ENCODE results near the gene SMOC1. TPM values are rescaled to one million over a fixed set of nuclear protein-coding genes. Genes with fewer than 3 reads are reported as not detected.

Gene SMOC1, protein sequence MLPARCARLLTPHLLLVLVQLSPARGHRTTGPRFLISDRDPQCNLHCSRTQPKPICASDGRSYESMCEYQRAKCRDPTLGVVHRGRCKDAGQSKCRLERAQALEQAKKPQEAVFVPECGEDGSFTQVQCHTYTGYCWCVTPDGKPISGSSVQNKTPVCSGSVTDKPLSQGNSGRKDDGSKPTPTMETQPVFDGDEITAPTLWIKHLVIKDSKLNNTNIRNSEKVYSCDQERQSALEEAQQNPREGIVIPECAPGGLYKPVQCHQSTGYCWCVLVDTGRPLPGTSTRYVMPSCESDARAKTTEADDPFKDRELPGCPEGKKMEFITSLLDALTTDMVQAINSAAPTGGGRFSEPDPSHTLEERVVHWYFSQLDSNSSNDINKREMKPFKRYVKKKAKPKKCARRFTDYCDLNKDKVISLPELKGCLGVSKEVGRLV
- under 0.01 TPM for total RNA-seq

DNA sequence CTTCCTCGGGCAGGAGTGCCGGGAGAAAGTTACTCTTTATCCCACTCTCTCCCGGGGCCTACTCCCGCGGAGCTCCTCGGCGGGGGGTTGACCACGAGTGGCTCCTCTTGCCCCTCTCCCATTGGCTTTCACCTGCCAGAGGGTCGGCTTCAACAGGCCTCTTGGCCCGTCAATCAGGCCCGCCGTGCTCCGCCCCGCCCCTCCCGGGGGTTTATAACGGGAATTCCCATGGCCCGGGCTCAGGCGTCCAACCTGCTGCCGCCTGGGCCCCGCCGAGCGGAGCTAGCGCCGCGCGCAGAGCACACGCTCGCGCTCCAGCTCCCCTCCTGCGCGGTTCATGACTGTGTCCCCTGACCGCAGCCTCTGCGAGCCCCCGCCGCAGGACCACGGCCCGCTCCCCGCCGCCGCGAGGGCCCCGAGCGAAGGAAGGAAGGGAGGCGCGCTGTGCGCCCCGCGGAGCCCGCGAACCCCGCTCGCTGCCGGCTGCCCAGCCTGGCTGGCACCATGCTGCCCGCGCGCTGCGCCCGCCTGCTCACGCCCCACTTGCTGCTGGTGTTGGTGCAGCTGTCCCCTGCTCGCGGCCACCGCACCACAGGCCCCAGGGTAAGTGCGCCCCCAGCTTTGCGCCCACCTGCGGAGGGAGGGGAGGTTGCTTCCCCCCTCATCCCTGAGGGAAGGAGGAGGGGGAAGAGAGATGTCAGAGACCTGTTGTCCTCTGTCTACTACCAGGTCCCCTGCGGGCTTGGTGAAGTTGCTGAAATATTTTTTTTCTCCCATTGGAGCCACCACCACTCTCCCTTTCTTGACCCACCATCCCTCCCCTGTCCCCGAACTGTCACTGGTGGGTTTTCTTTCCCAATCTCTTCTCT is at the start of gene SMOC1:
SMOC1 (plus strand) TSS at position 242 of the 869 bp plus-strand sequence; CDS start at position 505, 263 bp downstream.
- Histone ChIP-seq H3K4me3 (ENCODE audit: low read length) (no peak within 1 kb of the TSS), H3K4me1 (ENCODE audit: insufficient read depth, low read length) (no peaks in the 10 kb centered on the region), H3K27me3 (ENCODE audit: insufficient read depth, low read length) (peaks cover 46% of the 10 kb centered on the region), H3K9me3 (ENCODE audit: low read depth, low read length) (no peaks in the 10 kb centered on the region)

DNA sequence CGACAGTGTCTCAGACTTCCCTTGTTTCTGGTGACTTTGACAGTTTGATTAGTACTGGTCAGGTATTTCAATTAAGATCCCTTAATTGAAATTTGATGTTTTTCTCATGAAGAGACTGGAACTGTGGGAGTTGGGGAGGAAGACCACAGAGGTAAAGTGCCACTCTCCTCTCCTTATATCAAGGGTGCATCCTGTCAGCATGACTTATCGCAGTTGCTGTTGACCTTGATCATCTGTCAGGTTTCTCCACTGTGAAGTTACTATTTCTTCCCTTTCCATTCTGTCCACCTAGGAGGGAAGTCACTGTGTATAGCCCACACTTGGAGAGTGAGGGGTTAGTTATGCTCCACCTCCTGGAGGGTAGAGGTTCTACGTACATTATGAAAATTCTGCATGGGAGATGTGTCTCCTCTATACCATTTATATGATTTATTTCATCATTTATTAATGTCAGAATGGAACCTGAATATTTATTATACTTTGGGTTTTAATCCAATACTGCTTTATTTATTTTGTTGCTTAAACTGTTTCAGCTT is 40.3 kb upstream of the SMOC1 start:
- Histone ChIP-seq H3K4me1 (ENCODE audit: insufficient read depth, low read length) (no peaks in the 10 kb centered on the region), H3K4me3 (ENCODE audit: low read length) (no peak overlapping the region), H3K9me3 (ENCODE audit: low read depth, low read length) (no peaks in the 10 kb centered on the region), H3K27me3 (ENCODE audit: insufficient read depth, low read length) (peaks cover 7% of the 10 kb centered on the region)

DNA sequence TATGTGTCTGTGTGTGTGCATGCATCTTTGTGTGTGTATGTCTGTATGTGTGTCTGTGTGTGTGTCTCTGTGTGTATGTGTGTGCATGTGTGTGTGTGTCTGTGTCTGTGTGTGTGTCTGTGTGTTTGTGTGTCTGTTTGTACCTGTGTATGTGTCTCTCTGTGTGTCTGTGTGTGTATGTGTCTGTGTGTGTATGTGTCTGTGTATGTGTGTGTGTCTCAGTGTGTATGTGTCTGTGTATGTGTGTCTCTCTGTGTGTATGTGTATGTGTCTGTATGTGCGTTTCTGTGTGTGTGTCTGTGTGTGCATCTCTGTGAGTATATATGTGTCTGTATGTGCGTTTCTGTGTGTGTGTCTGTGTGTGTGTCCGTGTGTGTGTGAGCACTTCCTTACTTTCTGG is 39.6 kb upstream of the SMOC1 start:
- Histone ChIP-seq H3K27me3 (ENCODE audit: insufficient read depth, low read length) (peaks cover 7% of the 10 kb centered on the region), H3K4me1 (ENCODE audit: insufficient read depth, low read length) (no peaks in the 10 kb centered on the region), H3K9me3 (ENCODE audit: low read depth, low read length) (no peaks in the 10 kb centered on the region), H3K4me3 (ENCODE audit: low read length) (no peak overlapping the region)

DNA sequence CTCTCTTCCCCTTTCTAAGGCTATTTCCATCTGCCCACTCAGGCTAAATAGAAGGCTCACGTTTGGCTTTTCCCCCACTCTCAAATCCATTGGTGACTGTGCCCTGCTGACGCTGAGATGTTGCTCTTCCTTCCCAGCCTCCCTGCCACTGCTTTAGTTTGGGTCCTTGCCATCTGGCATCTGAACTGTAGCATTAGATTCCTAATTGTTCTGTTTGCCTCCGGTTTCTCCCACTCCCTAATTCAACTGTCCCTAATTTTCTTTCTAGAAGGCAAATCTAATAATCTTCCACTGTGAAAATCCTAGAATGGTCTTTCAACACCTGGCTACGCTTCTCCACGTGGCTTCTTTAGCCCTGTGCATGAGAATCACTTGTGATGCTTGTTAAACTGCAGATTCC is 37.6 kb upstream of the SMOC1 start:
- H3K9me3 ChIP-seq (ENCODE audit: low read depth, low read length), result no peaks in the 10 kb centered on the region

DNA sequence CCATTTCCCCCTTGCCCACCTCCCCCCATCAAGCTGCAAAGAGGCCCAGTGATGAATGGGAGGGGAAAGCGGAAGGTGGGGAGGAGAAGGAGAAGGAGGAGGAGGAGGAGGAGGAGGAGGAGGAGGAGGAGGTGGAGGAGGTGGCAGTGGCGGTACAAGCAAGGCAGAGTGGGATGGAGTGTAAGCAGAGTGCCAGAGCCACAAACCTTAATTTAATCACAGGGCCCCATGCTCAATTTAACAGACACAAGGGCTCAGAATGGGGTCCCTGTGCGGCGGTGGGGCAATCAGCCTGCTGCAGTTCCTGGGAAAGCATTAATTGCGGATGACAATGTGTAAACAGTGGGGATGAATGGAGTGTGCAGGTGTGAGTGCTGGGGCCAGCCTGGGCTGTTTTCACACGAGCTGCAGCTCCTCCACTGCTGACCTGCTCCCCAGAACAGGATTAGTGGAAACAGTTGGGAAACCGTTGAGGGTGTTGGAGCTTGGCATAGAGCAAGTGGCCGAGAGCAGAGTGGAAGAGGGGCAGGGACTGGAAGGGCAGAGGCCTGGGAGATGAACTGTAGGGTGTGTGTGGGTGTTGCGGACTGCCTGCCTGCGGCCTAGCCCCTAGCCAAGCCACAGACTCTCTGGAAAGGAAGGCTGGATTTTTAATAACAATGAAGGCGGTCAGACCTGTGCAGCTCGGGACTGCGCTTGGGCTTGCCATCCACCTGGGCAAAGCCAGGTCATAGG is 36.4 kb upstream of the SMOC1 start:
- no peaks in the 10 kb centered on the region for H3K4me1 ChIP-seq (ENCODE audit: insufficient read depth, low read length)
- H3K27me3 ChIP-seq (ENCODE audit: insufficient read depth, low read length), result peaks cover 2% of the 10 kb centered on the region
- H3K4me3 ChIP-seq (ENCODE audit: low read length), result no peak overlapping the region
- no peaks in the 10 kb centered on the region for H3K9me3 ChIP-seq (ENCODE audit: low read depth, low read length)

More for the DNA sequence above, 37.6 kb upstream of the SMOC1 start:
- Histone ChIP-seq H3K4me3 (ENCODE audit: low read length) (no peak overlapping the region), H3K27me3 (ENCODE audit: insufficient read depth, low read length) (peaks cover 2% of the 10 kb centered on the region), H3K4me1 (ENCODE audit: insufficient read depth, low read length) (no peaks in the 10 kb centered on the region)

DNA sequence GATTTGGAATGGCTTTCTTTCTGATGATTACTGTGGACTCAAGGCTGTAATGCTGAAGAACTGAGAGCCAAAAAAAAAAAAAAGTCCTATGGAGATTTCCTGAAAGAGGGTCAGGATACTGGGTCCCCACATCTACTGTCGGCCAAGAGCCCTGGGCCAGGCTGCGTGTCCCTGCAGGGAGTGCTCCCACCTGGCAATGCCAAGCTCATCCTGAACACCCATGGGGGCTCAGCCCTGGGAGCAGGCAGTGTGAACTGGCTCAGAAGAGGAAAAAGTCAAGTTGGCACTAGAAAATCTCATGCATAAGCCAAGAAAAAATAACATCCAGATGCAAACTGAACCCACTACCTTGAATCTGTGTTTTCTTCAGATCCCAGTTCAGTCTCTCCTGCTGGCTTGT is 35.0 kb upstream of the SMOC1 start:
- H3K4me1 ChIP-seq (ENCODE audit: insufficient read depth, low read length), result no peaks in the 10 kb centered on the region
- H3K27me3 ChIP-seq (ENCODE audit: insufficient read depth, low read length), result peaks cover 2% of the 10 kb centered on the region
- no peak overlapping the region for H3K4me3 ChIP-seq (ENCODE audit: low read length)
- no peaks in the 10 kb centered on the region for H3K9me3 ChIP-seq (ENCODE audit: low read depth, low read length)

DNA sequence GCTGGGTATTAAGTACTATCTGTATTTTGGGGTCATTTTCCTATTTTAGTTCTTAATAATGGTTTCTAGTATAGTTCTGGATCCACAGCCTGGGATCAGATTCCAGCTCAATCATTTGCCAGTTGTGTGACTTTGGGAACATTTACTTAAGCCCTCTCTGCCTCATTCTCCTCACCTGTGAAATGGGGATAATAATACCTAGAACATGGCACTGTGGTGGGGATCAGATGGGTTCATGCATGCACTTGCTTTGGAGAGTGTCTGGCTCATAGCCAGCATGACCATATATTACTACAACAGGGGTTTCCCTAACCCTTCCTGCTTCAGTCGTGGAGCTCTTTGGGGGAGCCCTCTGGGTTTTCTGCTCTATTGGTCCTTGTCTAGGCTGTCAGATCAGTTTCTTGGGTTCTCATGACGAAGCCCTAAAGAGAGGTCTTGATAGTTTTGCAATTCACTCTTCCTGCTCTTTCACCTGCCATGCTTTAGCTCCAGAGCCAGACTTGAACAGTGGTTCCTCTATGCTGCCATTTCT is 34.1 kb upstream of the SMOC1 start:
- no peaks in the 10 kb centered on the region for H3K9me3 ChIP-seq (ENCODE audit: low read depth, low read length)
- H3K27me3 ChIP-seq (ENCODE audit: insufficient read depth, low read length), result no peaks in the 10 kb centered on the region
- no peaks in the 10 kb centered on the region for H3K4me1 ChIP-seq (ENCODE audit: insufficient read depth, low read length)
- H3K4me3 ChIP-seq (ENCODE audit: low read length), result no peak overlapping the region

DNA sequence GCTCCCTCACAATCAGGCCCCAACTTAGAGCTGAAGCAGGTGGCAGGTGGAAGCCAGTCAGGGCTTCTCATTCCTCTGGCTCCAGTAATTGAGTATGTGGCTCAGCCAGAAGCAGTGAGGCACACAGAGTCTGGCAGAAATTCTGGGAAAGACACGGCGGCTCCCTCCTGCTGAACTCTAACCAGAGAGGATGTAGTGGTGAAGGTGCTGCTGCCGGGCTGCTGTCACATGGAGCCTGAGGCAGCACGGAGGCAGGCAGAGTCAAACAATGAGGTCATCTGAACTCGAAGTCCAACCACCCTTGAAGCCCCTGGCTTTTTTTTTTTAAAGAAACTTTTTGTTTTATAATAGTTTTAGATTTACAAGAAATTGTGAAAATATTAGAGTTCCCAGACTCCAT is 33.4 kb upstream of the SMOC1 start:
- H3K4me1 ChIP-seq (ENCODE audit: insufficient read depth, low read length), result no peaks in the 10 kb centered on the region
- H3K4me3 ChIP-seq (ENCODE audit: low read length), result no peak overlapping the region
- no peaks in the 10 kb centered on the region for H3K27me3 ChIP-seq (ENCODE audit: insufficient read depth, low read length)
- H3K9me3 ChIP-seq (ENCODE audit: low read depth, low read length), result no peaks in the 10 kb centered on the region

DNA sequence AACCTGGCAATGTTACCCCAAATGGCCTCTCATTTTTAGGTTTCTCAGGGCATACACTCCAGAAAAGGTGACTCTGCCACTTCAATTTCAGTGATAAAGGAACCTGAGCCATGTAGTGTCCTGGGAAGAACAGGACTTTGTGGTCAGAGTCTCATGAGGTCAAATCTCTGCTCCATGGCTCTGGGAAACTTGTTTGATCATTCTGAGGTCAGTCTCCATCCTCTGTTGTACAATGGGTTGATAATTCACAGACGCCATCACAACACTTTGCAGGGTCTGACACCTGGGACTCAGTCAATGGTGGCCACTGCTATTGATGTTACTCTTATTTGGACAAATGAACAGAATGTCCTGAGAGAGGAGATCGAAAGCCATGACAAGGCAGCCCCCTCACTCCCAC is 31.1 kb upstream of the SMOC1 start:
- Histone ChIP-seq H3K9me3 (ENCODE audit: low read depth, low read length) (no peaks in the 10 kb centered on the region), H3K4me3 (ENCODE audit: low read length) (no peak overlapping the region), H3K4me1 (ENCODE audit: insufficient read depth, low read length) (no peaks in the 10 kb centered on the region), H3K27me3 (ENCODE audit: insufficient read depth, low read length) (no peaks in the 10 kb centered on the region)

DNA sequence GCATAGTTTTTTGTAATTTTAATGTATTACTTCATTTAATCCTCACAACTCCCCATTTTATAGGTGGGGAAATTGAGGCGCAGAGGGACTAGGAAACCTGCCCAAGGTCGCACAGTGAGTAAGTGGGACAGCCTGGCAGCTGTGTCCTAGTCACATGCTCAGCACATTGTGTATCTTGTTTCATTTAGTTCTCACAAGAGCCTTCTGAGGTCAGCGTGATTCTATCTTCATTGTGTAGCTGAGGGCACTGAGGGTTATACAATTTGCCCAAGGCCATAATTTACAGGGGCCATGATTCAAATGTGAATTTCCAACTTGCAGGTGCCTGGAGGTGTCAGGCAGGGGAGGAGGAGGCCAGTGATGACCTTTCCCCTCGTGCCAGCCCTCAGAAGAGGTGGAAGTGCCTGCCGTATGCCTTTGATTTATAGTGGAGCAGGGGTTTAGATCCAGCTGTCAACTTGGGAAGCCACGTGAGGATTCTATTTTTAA is 30.3 kb upstream of the SMOC1 start:
- Histone ChIP-seq H3K4me3 (ENCODE audit: low read length) (no peak overlapping the region), H3K9me3 (ENCODE audit: low read depth, low read length) (no peaks in the 10 kb centered on the region), H3K27me3 (ENCODE audit: insufficient read depth, low read length) (no peaks in the 10 kb centered on the region), H3K4me1 (ENCODE audit: insufficient read depth, low read length) (no peaks in the 10 kb centered on the region)

DNA sequence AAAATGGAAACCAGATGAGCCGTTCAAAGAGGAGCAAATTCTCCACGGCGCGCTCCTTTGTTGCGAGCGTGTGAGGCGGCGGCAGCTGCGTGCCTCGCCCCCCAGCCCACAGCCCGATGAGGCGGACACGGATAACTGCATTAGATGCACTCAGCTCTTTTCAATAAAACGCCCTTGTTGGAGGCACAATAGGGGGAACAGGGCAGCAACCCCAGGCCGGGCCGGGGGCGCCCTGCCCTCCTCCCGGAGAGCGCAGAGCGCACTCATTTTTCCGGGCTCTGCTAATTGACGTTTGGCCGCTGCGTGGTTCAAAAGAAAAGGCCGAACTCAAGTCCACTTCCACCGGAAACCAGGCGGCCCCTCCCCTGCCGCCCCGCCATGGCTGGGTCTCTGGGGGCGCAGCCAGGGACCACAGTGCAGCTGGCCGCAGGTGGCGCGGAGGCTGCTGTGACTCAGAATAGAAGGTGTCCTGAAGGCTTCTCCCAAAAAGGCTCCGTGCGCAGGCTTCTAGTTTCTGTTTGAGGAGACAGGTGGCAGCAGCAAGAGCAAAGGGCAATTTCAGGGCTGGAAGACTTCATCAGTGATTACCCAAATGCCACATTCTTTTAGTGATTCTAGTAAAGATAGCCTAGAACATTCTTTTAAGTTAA is 29.0 kb upstream of the SMOC1 start:
- Histone ChIP-seq H3K4me3 (ENCODE audit: low read length) (no peak overlapping the region), H3K4me1 (ENCODE audit: insufficient read depth, low read length) (no peaks in the 10 kb centered on the region), H3K9me3 (ENCODE audit: low read depth, low read length) (no peaks in the 10 kb centered on the region), H3K27me3 (ENCODE audit: insufficient read depth, low read length) (no peaks in the 10 kb centered on the region)

DNA sequence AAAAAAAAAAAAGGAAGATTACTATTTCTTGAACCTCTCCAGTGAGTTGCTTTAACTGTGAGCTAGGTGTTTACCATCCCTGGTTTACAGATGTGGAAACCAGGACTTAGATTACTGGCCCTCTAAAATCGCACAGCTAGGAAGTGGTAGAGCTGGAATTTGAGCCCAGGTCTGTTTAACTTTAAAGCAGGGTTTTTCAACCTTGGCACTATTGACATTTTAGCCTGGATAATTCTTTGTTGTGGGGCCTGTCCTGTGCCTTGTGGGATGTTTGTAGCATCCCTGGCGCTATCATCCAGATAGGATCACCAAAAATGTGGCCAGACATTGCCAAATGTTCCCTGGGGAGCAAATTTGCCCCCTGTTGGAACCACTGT is 28.5 kb upstream of the SMOC1 start:
- Histone ChIP-seq H3K27me3 (ENCODE audit: insufficient read depth, low read length) (no peaks in the 10 kb centered on the region), H3K4me3 (ENCODE audit: low read length) (no peak overlapping the region)

DNA sequence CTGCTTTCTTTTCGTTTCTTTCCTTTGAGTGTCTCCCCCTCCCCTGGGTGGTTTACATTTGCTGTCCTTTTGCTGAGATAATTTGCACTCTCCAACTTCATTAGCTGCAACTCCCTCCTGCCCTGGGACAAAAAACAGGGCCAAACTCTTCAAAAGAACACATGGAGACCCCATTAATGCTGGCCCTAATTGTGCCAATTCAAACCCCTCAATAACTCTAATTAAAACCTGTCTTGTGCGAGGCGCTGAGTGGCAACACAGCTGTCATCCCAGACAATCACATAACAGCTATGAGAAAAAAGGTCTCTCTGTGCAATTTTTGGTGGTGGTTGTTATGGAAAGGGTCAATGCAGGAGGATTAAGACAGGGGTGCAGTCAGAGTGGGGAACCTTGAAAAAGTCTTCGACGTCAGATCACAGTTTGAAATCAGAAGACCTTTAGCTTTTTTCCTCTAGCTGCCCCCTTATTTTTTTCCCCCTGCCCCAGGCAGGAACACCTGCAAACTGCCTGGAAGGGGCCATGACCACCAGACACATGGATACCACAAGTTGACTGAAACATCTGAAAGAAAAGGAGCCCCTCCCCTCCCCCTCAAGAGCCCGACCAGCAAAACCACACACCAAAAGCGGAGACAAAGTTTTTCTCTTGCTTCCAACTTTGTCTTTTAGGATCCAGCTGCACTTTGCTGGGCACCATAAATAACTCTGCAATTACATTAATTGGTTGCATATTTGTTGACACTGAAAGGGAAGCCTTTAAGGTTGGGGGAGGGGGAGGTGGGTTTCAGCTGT is 26.5 kb upstream of the SMOC1 start:
- no peak overlapping the region for H3K4me3 ChIP-seq (ENCODE audit: low read length)
- no peaks in the 10 kb centered on the region for H3K9me3 ChIP-seq (ENCODE audit: low read depth, low read length)
- no peaks in the 10 kb centered on the region for H3K27me3 ChIP-seq (ENCODE audit: insufficient read depth, low read length)
- no peaks in the 10 kb centered on the region for H3K4me1 ChIP-seq (ENCODE audit: insufficient read depth, low read length)

More for the DNA sequence above, 28.5 kb upstream of the SMOC1 start:
- Histone ChIP-seq H3K9me3 (ENCODE audit: low read depth, low read length) (no peaks in the 10 kb centered on the region), H3K4me1 (ENCODE audit: insufficient read depth, low read length) (no peaks in the 10 kb centered on the region)
